SK-N-SH (cell line): ENCODE measurements around the gene LUC7L2. TPM values are rescaled to one million over a fixed set of nuclear protein-coding genes. Genes with fewer than 3 reads are reported as not detected.

Experiments used
- CTCF ChIA-PET: fragments of 300-600, 350-600 bp; formaldehyde crosslinking; extraction: SDS; loops from one replicate; lab custom pipeline; 2021; lab: Yijun Ruan, JAX
- POLR2A ChIA-PET: fragments of 350-600 bp; sonication (Branson Sonifier 250); formaldehyde crosslinking; extraction: SDS; loops from one replicate; lab custom pipeline; 2020; ENCODE audit warnings: antibody characterized with exemption, inconsistent platforms; lab: Yijun Ruan, JAX
- DNase-seq: peaks from one replicate; pipeline ENCODE4 v3.0.0; 2012
- H2AFZ ChIP-seq: fragments of 200-600 bp; sonication (generic); 2 replicates; pipeline ENCODE4 v1.8.1; 2016; ENCODE audit warnings: antibody characterized with exemption, mild to moderate bottlenecking, low read depth
- H3F3A ChIP-seq: fragments of 200-600 bp; sonication (generic); replicated peaks from 2 replicates; pipeline ENCODE3; 2016; ENCODE audit warnings: antibody characterized with exemption, mild to moderate bottlenecking; ENCODE audit not compliant: insufficient read depth
- H3K27ac ChIP-seq, 2 experiments: fragments of 200-500 bp in 1 of 2; fragments of 200-600 bp in 1 of 2; sonication (Bioruptor generic) in 1 of 2; sonication (generic), shearing (Covaris generic) in 1 of 2; 2 replicates each; pipeline versions ENCODE4 v1.5.1 to v1.6.1; 2014 to 2016; ENCODE audit warnings: low read depth in 2 of 2, inconsistent platforms in 1 of 2, low read length in 1 of 2, mild to moderate bottlenecking in 1 of 2, mixed read lengths in 1 of 2
- H3K27me3 ChIP-seq: fragments of 200-600 bp; sonication (generic), shearing (Covaris generic); 2 replicates; pipeline ENCODE4 v1.6.1; 2016; ENCODE audit warnings: mixed run types; ENCODE audit not compliant: insufficient read depth
- H3K36me3 ChIP-seq, 2 experiments: fragments of 200-500 bp in 1 of 2; fragments of 200-600 bp in 1 of 2; sonication (Bioruptor generic) in 1 of 2; sonication (generic) in 1 of 2; replicated peaks in 1 of 2; 2 replicates each; pipeline versions ENCODE3 to v1.5.1; 2014 to 2016; ENCODE audit warnings: low read length in 1 of 2, mild to moderate bottlenecking in 1 of 2; ENCODE audit not compliant: insufficient read depth in 2 of 2, control insufficient read depth in 1 of 2
- H3K4me1 ChIP-seq, 2 experiments: fragments of 200-500 bp in 1 of 2; fragments of 200-600 bp in 1 of 2; sonication (Bioruptor generic) in 1 of 2; sonication (generic), shearing (Covaris generic) in 1 of 2; 2 replicates each; pipeline versions ENCODE4 v1.5.1 to v1.6.1; 2014 to 2016; ENCODE audit warnings: low read depth in 1 of 2, low read length in 1 of 2, mixed run types in 1 of 2; ENCODE audit not compliant: insufficient read depth in 2 of 2, control insufficient read depth in 1 of 2
- H3K4me2 ChIP-seq: fragments of 200-600 bp; sonication (generic), shearing (Covaris generic); 2 replicates; pipeline ENCODE4 v1.6.1; 2017; ENCODE audit warnings: mixed run types
- H3K4me3 ChIP-seq, 2 experiments: fragments of 200-500 bp in 1 of 2; fragments of 200-600 bp in 1 of 2; sonication (Bioruptor generic) in 1 of 2; sonication (generic), shearing (Covaris generic) in 1 of 2; 2 replicates each; pipeline versions ENCODE4 v1.5.1 to v1.8.1; 2014 to 2016; ENCODE audit warnings: low read depth in 2 of 2, inconsistent platforms in 1 of 2, low read length in 1 of 2, mild to moderate bottlenecking in 1 of 2, mixed read lengths in 1 of 2, moderate library complexity in 1 of 2
- H3K79me2 ChIP-seq: fragments of 200-600 bp; sonication (generic); 2 replicates; pipeline ENCODE4 v1.8.1; 2017; ENCODE audit warnings: mild to moderate bottlenecking; ENCODE audit not compliant: insufficient read depth
- H3K9ac ChIP-seq: fragments of 200-600 bp; sonication (generic); 2 replicates; pipeline ENCODE4 v1.6.1; 2017; ENCODE audit warnings: mixed run types
- H3K9me2 ChIP-seq: fragments of 200-600 bp; sonication (generic); 2 replicates; pipeline ENCODE4 v1.6.1; 2017; ENCODE audit warnings: mixed run types
- H3K9me3 ChIP-seq: fragments of 200-600 bp; sonication (generic); 2 replicates; pipeline ENCODE4 v1.6.1; 2017; ENCODE audit warnings: mixed run types, mild to moderate bottlenecking, moderate library complexity
- H4K20me1 ChIP-seq: fragments of 200-600 bp; sonication (generic); 2 replicates; pipeline ENCODE4 v1.6.1; 2017; ENCODE audit warnings: mild to moderate bottlenecking, mixed run types; ENCODE audit not compliant: insufficient read depth
- CHD2 ChIP-seq: fragments of 150-350 bp; IDR thresholded peaks from 2 replicates; pipeline ENCODE4 v1.6.1; 2018; ENCODE audit warnings: low read length; ENCODE audit not compliant: partially characterized antibody
- ELF1 ChIP-seq: IDR thresholded peaks from 2 replicates; pipeline ENCODE4 v1.4.0; 2012
- FOXM1 ChIP-seq: IDR thresholded peaks from 2 replicates; pipeline ENCODE4 v1.4.0; 2012; ENCODE audit warnings: low read depth, mild to moderate bottlenecking
- GATA2 ChIP-seq: sonication (generic); formaldehyde crosslinking; IDR thresholded peaks from 2 replicates; pipeline ENCODE4 v1.5.0; 2020; ENCODE audit warnings: mild to moderate bottlenecking, missing genetic modification reagents
- MXI1 ChIP-seq: IDR thresholded peaks from 2 replicates; pipeline ENCODE4 v1.6.1; 2012; ENCODE audit warnings: mild to moderate bottlenecking, low read depth, low read length, improper control_type of control experiment
- RAD21 ChIP-seq: IDR thresholded peaks from 2 replicates; pipeline ENCODE4 v1.6.1; 2012; ENCODE audit warnings: mild to moderate bottlenecking, low read length
- RCOR1 ChIP-seq: fragments of 150-350 bp; IDR thresholded peaks from 2 replicates; pipeline ENCODE4 v1.6.1; 2017; ENCODE audit warnings: antibody characterized with exemption, low read length
- RFX5 ChIP-seq: IDR thresholded peaks from 2 replicates; pipeline ENCODE4 v1.6.1; 2012; ENCODE audit warnings: mild to moderate bottlenecking, improper control_type of control experiment, low read length
- SIN3A ChIP-seq: IDR thresholded peaks from 2 replicates; pipeline ENCODE4 v1.6.1; 2012; ENCODE audit warnings: low read depth, mild to moderate bottlenecking, low read length, moderate library complexity, borderline replicate concordance
- TAF1 ChIP-seq: IDR thresholded peaks from 2 replicates; pipeline ENCODE4 v1.6.1; 2012; ENCODE audit warnings: low read depth, mild to moderate bottlenecking, low read length, moderate library complexity, borderline replicate concordance
- WGBS: methylation state at CpG from one replicate; pipeline ENCODE4 v1.1.6; 2017; ENCODE audit warnings: low lambda C conversion rate; 5-methylcytosine and 5-hydroxymethylcytosine counted together
- polyA plus RNA-seq, 3 experiments: library from polyadenylated mRNA; depleted of rRNA; stranded (reverse); fragments of >200 nt; gene quantifications; 2 replicates each; pipeline ENCODE4 v1.2.3, GENCODE V29; 2012
- TF ChIP-seq, protein P1 (sequence below): IDR thresholded peaks from 2 replicates; pipeline ENCODE4 v1.4.0; 2012; ENCODE audit warnings: low read depth
- TF ChIP-seq, protein P2 (sequence below): IDR thresholded peaks from 2 replicates; pipeline ENCODE4 v1.4.0; 2012; ENCODE audit warnings: low read depth, borderline replicate concordance
- TF ChIP-seq, protein P3 (sequence below): fragments of 200-600 bp; sonication (generic); IDR thresholded peaks from 2 replicates; pipeline ENCODE4 v1.6.1; 2017; ENCODE audit warnings: antibody characterized with exemption, mild to moderate bottlenecking, moderate library complexity

The LUC7L2 gene
- polyA plus RNA-seq, 1 of the 3 experiments (the other 2 are of a cell fraction), result 45.7 TPM

DNA sequence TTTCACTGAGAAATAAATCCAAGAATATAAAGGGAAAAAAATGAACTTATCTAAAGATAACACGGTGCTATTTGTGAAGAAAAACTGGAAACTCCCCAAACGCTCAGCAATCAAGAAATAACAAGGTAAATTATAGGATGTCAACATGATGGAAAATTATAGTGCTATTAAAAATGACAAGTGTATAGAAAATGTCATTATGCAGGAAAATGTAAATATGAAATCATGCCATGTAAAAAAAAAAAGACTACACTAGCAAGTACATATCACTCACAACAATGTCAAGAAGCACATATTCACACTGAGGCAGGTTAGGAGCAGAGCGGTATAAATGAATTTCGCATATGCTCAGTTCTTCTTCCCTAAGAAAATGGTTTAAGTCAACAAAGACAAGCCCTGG lies 96.1 kb downstream of the LUC7L2 start:
- no peaks in the 10 kb centered on the region for H3K27me3 ChIP-seq
- DNase-seq, result no peak
- ChIA-PET POLR2A (no interaction called here), CTCF (interaction anchor here (0.6 kb wide), 1 partner anchor 9 kb away, joined by 3 read pairs; no protein-coding TSS in a partner anchor)
- WGBS, result 81% methylated on average over 4 of the region's 4 CpGs
- no peaks in the 10 kb centered on the region for H3K79me2 ChIP-seq
- H3K9me3 ChIP-seq, result no peaks in the 10 kb centered on the region
- H3K4me3 ChIP-seq, result no peak overlapping the region
- no peak overlapping the region for H3K9ac ChIP-seq
- H3K36me3 ChIP-seq, result no peaks in the 10 kb centered on the region
- no peak overlapping the region for H3K27ac ChIP-seq
- no peaks in the 10 kb centered on the region for H4K20me1 ChIP-seq
- no peak for TF ChIP-seq RAD21
- no peak overlapping the region for H3K4me2 ChIP-seq
- no peaks in the 10 kb centered on the region; a peak in 1 of 4 replicates for H3K4me1 ChIP-seq
- H3K9me2 ChIP-seq, result no peaks in the 10 kb centered on the region
- no peaks in the 10 kb centered on the region for H3F3A ChIP-seq
- no peak overlapping the region for H2AFZ ChIP-seq

DNA sequence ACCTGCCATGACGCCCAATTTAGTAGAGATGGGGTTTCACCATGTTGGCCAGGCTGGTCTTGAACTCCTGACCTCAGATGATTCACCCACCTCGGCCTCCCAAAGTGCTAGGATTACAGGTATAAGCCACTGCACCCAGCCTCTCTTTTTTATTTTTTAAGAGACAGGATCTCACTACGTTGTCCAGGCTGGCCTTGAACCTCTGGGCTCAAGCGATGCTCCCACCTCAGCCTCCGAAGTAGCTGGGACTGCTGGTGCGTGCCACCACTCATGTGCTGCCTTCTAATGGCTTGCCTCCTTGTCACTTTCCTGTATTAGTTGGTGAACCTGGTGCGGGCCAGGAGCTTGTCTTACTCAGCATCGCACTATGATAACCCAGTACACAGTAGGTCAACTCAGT lies 96.8 kb downstream of the LUC7L2 start:
- H3K36me3 ChIP-seq, result no peaks in the 10 kb centered on the region
- H3K4me2 ChIP-seq, result no peak overlapping the region
- WGBS, result 90% methylated on average over 8 of the region's 8 CpGs
- no peak for DNase-seq
- H3K27ac ChIP-seq, result no peak overlapping the region
- no peak overlapping the region for H2AFZ ChIP-seq
- no peaks in the 10 kb centered on the region for H3K9me2 ChIP-seq
- H3K27me3 ChIP-seq, result no peaks in the 10 kb centered on the region
- ChIA-PET CTCF (no interaction called here), POLR2A (no interaction called here)
- no peaks in the 10 kb centered on the region for H3K79me2 ChIP-seq
- H3K4me1 ChIP-seq, result no peaks in the 10 kb centered on the region; a peak in 1 of 4 replicates
- no peak overlapping the region for H3K9ac ChIP-seq
- no peaks in the 10 kb centered on the region for H4K20me1 ChIP-seq
- H3K9me3 ChIP-seq, result no peaks in the 10 kb centered on the region
- TF ChIP-seq, protein P1, sequence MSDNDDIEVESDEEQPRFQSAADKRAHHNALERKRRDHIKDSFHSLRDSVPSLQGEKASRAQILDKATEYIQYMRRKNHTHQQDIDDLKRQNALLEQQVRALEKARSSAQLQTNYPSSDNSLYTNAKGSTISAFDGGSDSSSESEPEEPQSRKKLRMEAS, result no peak
- TF ChIP-seq CHD2 (no peak), GATA2 (no peak), RAD21 (no peak), FOXM1 (no peak), ELF1 (no peak), RFX5 (no peak), SIN3A (no peak), RCOR1 (no peak), TAF1 (no peak), MXI1 (no peak)
- TF ChIP-seq, protein P2, sequence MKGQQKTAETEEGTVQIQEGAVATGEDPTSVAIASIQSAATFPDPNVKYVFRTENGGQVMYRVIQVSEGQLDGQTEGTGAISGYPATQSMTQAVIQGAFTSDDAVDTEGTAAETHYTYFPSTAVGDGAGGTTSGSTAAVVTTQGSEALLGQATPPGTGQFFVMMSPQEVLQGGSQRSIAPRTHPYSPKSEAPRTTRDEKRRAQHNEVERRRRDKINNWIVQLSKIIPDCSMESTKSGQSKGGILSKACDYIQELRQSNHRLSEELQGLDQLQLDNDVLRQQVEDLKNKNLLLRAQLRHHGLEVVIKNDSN, result no peak
- TF ChIP-seq, protein P3, sequence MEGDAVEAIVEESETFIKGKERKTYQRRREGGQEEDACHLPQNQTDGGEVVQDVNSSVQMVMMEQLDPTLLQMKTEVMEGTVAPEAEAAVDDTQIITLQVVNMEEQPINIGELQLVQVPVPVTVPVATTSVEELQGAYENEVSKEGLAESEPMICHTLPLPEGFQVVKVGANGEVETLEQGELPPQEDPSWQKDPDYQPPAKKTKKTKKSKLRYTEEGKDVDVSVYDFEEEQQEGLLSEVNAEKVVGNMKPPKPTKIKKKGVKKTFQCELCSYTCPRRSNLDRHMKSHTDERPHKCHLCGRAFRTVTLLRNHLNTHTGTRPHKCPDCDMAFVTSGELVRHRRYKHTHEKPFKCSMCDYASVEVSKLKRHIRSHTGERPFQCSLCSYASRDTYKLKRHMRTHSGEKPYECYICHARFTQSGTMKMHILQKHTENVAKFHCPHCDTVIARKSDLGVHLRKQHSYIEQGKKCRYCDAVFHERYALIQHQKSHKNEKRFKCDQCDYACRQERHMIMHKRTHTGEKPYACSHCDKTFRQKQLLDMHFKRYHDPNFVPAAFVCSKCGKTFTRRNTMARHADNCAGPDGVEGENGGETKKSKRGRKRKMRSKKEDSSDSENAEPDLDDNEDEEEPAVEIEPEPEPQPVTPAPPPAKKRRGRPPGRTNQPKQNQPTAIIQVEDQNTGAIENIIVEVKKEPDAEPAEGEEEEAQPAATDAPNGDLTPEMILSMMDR, result no peak
- H3K4me3 ChIP-seq, result no peak overlapping the region
- H3F3A ChIP-seq, result no peaks in the 10 kb centered on the region
